MCF 10A (cell line): ENCODE results near the gene L1TD1. TPM values are rescaled to one million over a fixed set of nuclear protein-coding genes. Genes with fewer than 3 reads are reported as not detected.

Source experiments
- BruUV-seq: library from RNA; stranded (reverse); fragments of 400-500 nt; replicated peaks from 2 replicates; lab custom pipeline; 2021; lab: Mats Ljungman, UMichigan
- CTCF ChIA-PET: fragments of 300-600 bp; sonication (Branson Sonifier 250); formaldehyde crosslinking; extraction: SDS; loops from one replicate; lab custom pipeline; 2021; ENCODE audit warnings: antibody characterized with exemption, inconsistent platforms; lab: Yijun Ruan, JAX
- POLR2A ChIA-PET: fragments of 300-600, 350-650 bp; sonication (Branson Sonifier 250); formaldehyde crosslinking; extraction: SDS; loops from one replicate; lab custom pipeline; 2020; ENCODE audit warnings: antibody characterized with exemption, inconsistent platforms; lab: Yijun Ruan, JAX
- DNase-seq: peaks from one replicate; pipeline ENCODE4 v3.0.0-alpha.2; 2018; ENCODE audit not compliant: unreplicated experiment
- H3K27ac Mint-ChIP-seq: one replicate; pipeline ENCODE4 v1.8.0; 2022; ENCODE audit warnings: mild to moderate bottlenecking, low read depth, mixed read lengths; ENCODE audit not compliant: unreplicated experiment
- H3K27me3 Mint-ChIP-seq: one replicate; pipeline ENCODE4 v1.8.0; 2022; ENCODE audit warnings: mixed read lengths; ENCODE audit not compliant: insufficient read depth, unreplicated experiment
- H3K36me3 Mint-ChIP-seq: one replicate; pipeline ENCODE4 v1.8.0; 2022; ENCODE audit warnings: mild to moderate bottlenecking, moderate library complexity, mixed read lengths; ENCODE audit not compliant: insufficient read depth, unreplicated experiment
- H3K4me1 Mint-ChIP-seq: one replicate; pipeline ENCODE4 v1.8.0; 2022; ENCODE audit warnings: mixed read lengths; ENCODE audit not compliant: insufficient read depth, unreplicated experiment
- H3K4me3 Mint-ChIP-seq: one replicate; pipeline ENCODE4 v1.8.0; 2022; ENCODE audit warnings: mild to moderate bottlenecking, moderate library complexity, mixed read lengths; ENCODE audit not compliant: unreplicated experiment
- H3K9me3 Mint-ChIP-seq: one replicate; pipeline ENCODE4 v1.8.0; 2022; ENCODE audit warnings: mixed read lengths; ENCODE audit not compliant: unreplicated experiment
- intact Hi-C: fragments of 100-400 bp; cut with micrococcal nuclease; formaldehyde crosslinking; loops from 2 replicates; pipeline ENCODE4 v1.14.1; 2022
- total RNA-seq: library from RNA; stranded (reverse); gene quantifications from 2 replicates; pipeline ENCODE4 v1.2.3, GENCODE V29; 2022
- TF ChIP-seq, protein P1 (sequence below): fragments of 200-600 bp; IDR thresholded peaks from one replicate; pipeline ENCODE4 v1.8.0; 2022; ENCODE audit warnings: antibody characterized with exemption, mild to moderate bottlenecking; ENCODE audit not compliant: unreplicated experiment

The L1TD1 gene
- total RNA-seq, 1 experiment from 2014 or later: not detected

DNA sequence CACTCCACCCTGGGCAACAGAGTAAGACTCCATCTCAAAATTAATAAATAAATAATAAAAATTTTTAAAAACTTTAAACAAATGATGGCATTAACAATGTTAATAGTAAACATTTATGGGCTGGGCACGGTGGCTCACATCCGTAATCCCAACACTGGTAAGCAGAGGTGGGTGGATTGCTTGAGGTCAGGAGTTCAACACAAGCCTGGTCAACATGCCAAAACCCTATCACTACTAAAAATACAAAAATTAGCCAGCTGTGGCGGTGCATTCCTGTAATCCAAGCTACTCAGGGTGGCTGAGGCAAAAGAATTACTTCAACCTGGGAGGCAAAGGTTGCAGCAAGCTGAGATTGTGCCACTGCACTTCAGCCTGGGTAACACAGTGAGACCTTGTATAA, 9.0 kb upstream of the L1TD1 start:
- Mint-ChIP-seq H3K4me3 (no peak overlapping the region), H3K9me3 (no peaks in the 10 kb centered on the region), H3K27me3 (no peaks in the 10 kb centered on the region), H3K27ac (no peak overlapping the region), H3K36me3 (no peaks in the 10 kb centered on the region), H3K4me1 (no peaks in the 10 kb centered on the region)
- BruUV-seq: no TSS peak
- ChIA-PET CTCF (interaction anchor here (0.6 to 2.4 kb wide), 6 partner anchors 10 to 546 kb away, joined by 3 to 19 read pairs (median 4); no protein-coding TSS in a partner anchor), POLR2A (no interaction called here)
- intact Hi-C loops: no loop called here
- TF ChIP-seq, protein P1, sequence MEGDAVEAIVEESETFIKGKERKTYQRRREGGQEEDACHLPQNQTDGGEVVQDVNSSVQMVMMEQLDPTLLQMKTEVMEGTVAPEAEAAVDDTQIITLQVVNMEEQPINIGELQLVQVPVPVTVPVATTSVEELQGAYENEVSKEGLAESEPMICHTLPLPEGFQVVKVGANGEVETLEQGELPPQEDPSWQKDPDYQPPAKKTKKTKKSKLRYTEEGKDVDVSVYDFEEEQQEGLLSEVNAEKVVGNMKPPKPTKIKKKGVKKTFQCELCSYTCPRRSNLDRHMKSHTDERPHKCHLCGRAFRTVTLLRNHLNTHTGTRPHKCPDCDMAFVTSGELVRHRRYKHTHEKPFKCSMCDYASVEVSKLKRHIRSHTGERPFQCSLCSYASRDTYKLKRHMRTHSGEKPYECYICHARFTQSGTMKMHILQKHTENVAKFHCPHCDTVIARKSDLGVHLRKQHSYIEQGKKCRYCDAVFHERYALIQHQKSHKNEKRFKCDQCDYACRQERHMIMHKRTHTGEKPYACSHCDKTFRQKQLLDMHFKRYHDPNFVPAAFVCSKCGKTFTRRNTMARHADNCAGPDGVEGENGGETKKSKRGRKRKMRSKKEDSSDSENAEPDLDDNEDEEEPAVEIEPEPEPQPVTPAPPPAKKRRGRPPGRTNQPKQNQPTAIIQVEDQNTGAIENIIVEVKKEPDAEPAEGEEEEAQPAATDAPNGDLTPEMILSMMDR: no peak
- no peak for DNase-seq

DNA sequence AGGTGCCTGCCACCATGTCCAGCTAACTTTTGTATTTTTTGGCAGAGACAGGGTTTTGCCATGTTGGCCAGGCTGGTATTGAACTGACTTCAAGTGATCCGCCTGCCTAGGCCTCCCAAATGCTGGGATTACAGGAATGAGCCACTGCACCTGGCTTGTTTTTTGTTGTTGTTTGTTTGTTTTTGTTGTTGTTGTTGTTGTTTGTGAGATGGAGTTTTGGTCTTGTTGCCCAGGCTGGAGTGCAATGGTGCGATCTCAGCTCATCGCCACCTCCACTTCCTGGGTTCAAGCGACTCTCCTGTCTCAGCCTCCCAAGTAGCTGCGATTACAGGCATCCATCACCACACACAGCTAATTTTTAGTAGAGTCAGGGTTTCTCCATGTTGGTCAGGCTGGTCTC, 7.1 kb upstream of the L1TD1 start:
- no peaks in the 10 kb centered on the region for H3K9me3 Mint-ChIP-seq
- BruUV-seq: no TSS peak
- CTCF ChIA-PET: interaction anchor here (1.3 kb wide), 1 partner anchor 220 kb away, joined by 3 read pairs; no protein-coding TSS in a partner anchor
- intact Hi-C loops: no loop called here
- no peak overlapping the region for H3K27ac Mint-ChIP-seq
- H3K36me3 Mint-ChIP-seq: no peaks in the 10 kb centered on the region
- no peak for DNase-seq
- POLR2A ChIA-PET: no interaction called here
- TF ChIP-seq, protein P1: no peak
- H3K4me3 Mint-ChIP-seq: no peak overlapping the region
- no peaks in the 10 kb centered on the region for H3K4me1 Mint-ChIP-seq
- H3K27me3 Mint-ChIP-seq: no peaks in the 10 kb centered on the region

DNA sequence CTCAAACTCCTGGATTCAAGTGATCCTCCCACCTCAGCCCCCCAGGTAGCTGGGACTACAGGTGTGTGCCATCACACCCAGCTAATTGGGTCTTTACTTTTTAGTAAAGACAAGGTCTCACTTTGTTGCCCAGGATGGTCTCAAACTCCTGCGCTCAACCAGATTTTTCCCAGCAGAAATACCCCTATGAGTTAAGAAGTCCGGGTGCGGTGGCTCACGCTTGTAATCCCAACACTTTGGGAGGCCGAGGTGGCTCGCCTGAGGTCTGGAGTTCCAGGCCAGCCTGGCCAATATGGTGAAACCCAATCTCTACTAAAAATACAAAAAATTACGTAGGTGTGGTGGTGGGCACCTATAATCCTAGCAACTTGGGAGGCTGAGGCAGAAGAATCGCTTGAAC, 6.5 kb upstream of the L1TD1 start:
- POLR2A ChIA-PET: no interaction called here
- H3K27ac Mint-ChIP-seq: no peak overlapping the region
- intact Hi-C loops: no loop called here

DNA sequence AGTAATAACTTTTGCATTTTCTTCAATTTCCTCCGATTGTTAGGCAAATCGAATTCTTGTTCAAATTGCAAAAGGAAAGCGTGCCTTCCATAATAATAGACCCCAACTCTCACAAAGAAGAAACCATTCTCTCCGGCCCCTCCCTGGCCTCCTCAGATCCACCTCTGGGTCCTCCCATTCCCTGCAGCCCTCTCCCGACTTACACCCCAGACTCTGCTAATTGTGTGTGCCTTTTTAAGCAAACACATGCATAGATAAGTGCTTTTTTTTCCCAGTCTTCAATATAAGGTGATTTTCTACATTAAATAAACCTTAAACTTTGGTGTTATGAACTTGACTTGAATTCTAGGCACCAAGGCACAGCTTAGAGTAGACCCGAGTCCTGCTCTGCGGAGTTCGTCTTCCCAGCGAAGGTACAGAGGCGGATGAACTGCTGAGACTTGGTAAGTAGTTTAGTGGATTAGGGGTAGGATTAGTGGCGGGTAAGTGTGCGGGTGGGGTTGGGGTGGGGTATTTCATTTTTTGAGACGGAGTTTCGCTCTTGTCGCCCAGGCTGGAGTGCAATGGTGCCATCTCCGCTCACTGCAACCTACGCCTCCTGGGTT, 1.5 kb downstream of the L1TD1 start:
- DNase-seq: no peak
- ChIA-PET POLR2A (no interaction called here), CTCF (no interaction called here)
- no peak overlapping the region for H3K27ac Mint-ChIP-seq
- no peaks in the 10 kb centered on the region for H3K27me3 Mint-ChIP-seq
- H3K36me3 Mint-ChIP-seq: no peaks in the 10 kb centered on the region
- no TSS peak for BruUV-seq
- H3K4me3 Mint-ChIP-seq: no peak overlapping the region
- no peaks in the 10 kb centered on the region for H3K9me3 Mint-ChIP-seq
- intact Hi-C loops: no loop called here
- TF ChIP-seq, protein P1: no peak
- H3K4me1 Mint-ChIP-seq: peaks cover 7% of the 10 kb centered on the region

More for the DNA sequence above, 6.5 kb upstream of the L1TD1 start:
- DNase-seq: no peak
- CTCF ChIA-PET: interaction anchor here (1.3 kb wide), 1 partner anchor 219 kb away, joined by 3 read pairs; no protein-coding TSS in a partner anchor
- no TSS peak for BruUV-seq
- no peaks in the 10 kb centered on the region for H3K9me3 Mint-ChIP-seq
- H3K36me3 Mint-ChIP-seq: no peaks in the 10 kb centered on the region
- no peak overlapping the region for H3K4me3 Mint-ChIP-seq
- TF ChIP-seq, protein P1: no peak
- no peaks in the 10 kb centered on the region for H3K4me1 Mint-ChIP-seq
- no peaks in the 10 kb centered on the region for H3K27me3 Mint-ChIP-seq
